Mesenchymal stem cell (in vitro differentiated cells and primary cell): ENCODE measurements around the gene ANXA5.
A peak's percentile ranks its signal among the peaks of the same experiment; 100 is the strongest.

Source experiments
- DNase-seq: peaks from one replicate; pipeline ENCODE4 v3.0.0-alpha.2; 2013
- H2AFZ ChIP-seq: one replicate; pipeline ENCODE4 v1.6.1; 2013; ENCODE audit warnings: low read depth, mild to moderate bottlenecking, control low read depth, inconsistent platforms, low read length, moderate library complexity
- H2AK5ac ChIP-seq: 2 replicates; pipeline ENCODE4 v1.6.1; 2013; ENCODE audit warnings: low read length, moderate library complexity, mild to moderate bottlenecking, inconsistent platforms; ENCODE audit not compliant: severe bottlenecking
- H2BK120ac ChIP-seq: one replicate; pipeline ENCODE4 v1.6.1; 2013; ENCODE audit warnings: low read depth, mild to moderate bottlenecking, inconsistent platforms, low read length, moderate library complexity
- H2BK12ac ChIP-seq, 2 experiments: one replicate each; pipeline ENCODE4 v1.6.1; 2013; ENCODE audit warnings: inconsistent platforms in 2 of 2, low read length in 2 of 2, mild to moderate bottlenecking in 2 of 2, moderate library complexity in 2 of 2, control low read depth in 1 of 2
- H2BK15ac ChIP-seq: one replicate; pipeline ENCODE4 v1.6.1; 2013; ENCODE audit warnings: mild to moderate bottlenecking, low read depth, inconsistent platforms; ENCODE audit not compliant: poor library complexity, severe bottlenecking
- H2BK5ac ChIP-seq: 2 replicates; pipeline ENCODE4 v1.6.1; 2013; ENCODE audit warnings: low read depth, mild to moderate bottlenecking, low read length, control low read depth, inconsistent platforms; ENCODE audit not compliant: poor library complexity, severe bottlenecking
- H3K14ac ChIP-seq, 2 experiments: one replicate each; pipeline ENCODE4 v1.6.1; 2013; ENCODE audit warnings: inconsistent platforms in 2 of 2, low read length in 2 of 2, control low read depth in 1 of 2, mild to moderate bottlenecking in 1 of 2, moderate library complexity in 1 of 2
- H3K18ac ChIP-seq, 2 experiments: one replicate each; pipeline ENCODE4 v1.6.1; 2013; ENCODE audit warnings: inconsistent platforms in 2 of 2, low read length in 2 of 2, control low read depth in 1 of 2, low read depth in 1 of 2, mild to moderate bottlenecking in 1 of 2
- H3K23ac ChIP-seq, 2 experiments: one replicate each; pipeline ENCODE4 v1.6.1; 2013; ENCODE audit warnings: inconsistent platforms in 2 of 2, low read length in 2 of 2, mild to moderate bottlenecking in 2 of 2, moderate library complexity in 2 of 2, control low read depth in 1 of 2
- H3K27ac ChIP-seq: 2 replicates; pipeline ENCODE4 v1.5.1; 2013; ENCODE audit warnings: mild to moderate bottlenecking, moderate library complexity, low read length, control low read depth, inconsistent platforms; ENCODE audit not compliant: poor library complexity, severe bottlenecking
- H3K27me3 ChIP-seq, 2 experiments: 2 replicates each; pipeline versions ENCODE4 v1.6.1 to v1.7.0; 2013; ENCODE audit warnings: low read length in 2 of 2, mild to moderate bottlenecking in 2 of 2, moderate library complexity in 2 of 2, control low read depth in 1 of 2, inconsistent platforms in 1 of 2; ENCODE audit not compliant: control insufficient read depth in 1 of 2, insufficient read depth in 1 of 2
- H3K36me3 ChIP-seq, 2 experiments: 2 replicates each; pipeline versions ENCODE4 v1.6.1 to v1.7.0; 2013; ENCODE audit warnings: low read length in 2 of 2, control low read depth in 1 of 2, inconsistent platforms in 1 of 2, low read depth in 1 of 2, mild to moderate bottlenecking in 1 of 2; ENCODE audit not compliant: insufficient read depth in 2 of 2, control insufficient read depth in 1 of 2
- H3K4ac ChIP-seq, 2 experiments: one replicate each; pipeline ENCODE4 v1.6.1; 2013; ENCODE audit warnings: inconsistent platforms in 2 of 2, low read length in 2 of 2, mild to moderate bottlenecking in 2 of 2, moderate library complexity in 2 of 2, control low read depth in 1 of 2, low read depth in 1 of 2
- H3K4me1 ChIP-seq: 2 replicates; pipeline ENCODE4 v1.6.1; 2013; ENCODE audit warnings: low read depth, low read length, control low read depth; ENCODE audit not compliant: control insufficient read depth, insufficient read depth
- H3K4me2 ChIP-seq: 2 replicates; pipeline ENCODE4 v1.6.1; 2013; ENCODE audit warnings: low read length, mild to moderate bottlenecking, inconsistent platforms; ENCODE audit not compliant: poor library complexity, severe bottlenecking
- H3K4me3 ChIP-seq, 2 experiments: 2 replicates each; pipeline versions ENCODE4 v1.5.1 to v1.7.0; 2013; ENCODE audit warnings: low read length in 2 of 2, mild to moderate bottlenecking in 2 of 2, control low read depth in 1 of 2, low read depth in 1 of 2; ENCODE audit not compliant: insufficient read depth in 1 of 2
- H3K79me1 ChIP-seq: replicated peaks from 2 replicates; pipeline ENCODE4 v1.6.1; 2013; ENCODE audit warnings: mild to moderate bottlenecking, control low read depth, low read length, inconsistent platforms; ENCODE audit not compliant: poor library complexity, severe bottlenecking
- H3K9ac ChIP-seq: 2 replicates; pipeline ENCODE4 v1.7.0; 2013; ENCODE audit warnings: mild to moderate bottlenecking, low read length, moderate library complexity
- H3K9me3 ChIP-seq: 2 replicates; pipeline ENCODE4 v1.7.0; 2013; ENCODE audit warnings: mild to moderate bottlenecking, low read length; ENCODE audit not compliant: control insufficient read depth
- H4K8ac ChIP-seq: one replicate; pipeline ENCODE4 v1.6.1; 2013; ENCODE audit warnings: inconsistent platforms, mild to moderate bottlenecking, low read length, moderate library complexity
- H4K91ac ChIP-seq: one replicate; pipeline ENCODE4 v1.6.1; 2013; ENCODE audit warnings: mild to moderate bottlenecking, low read length, inconsistent platforms
- WGBS: methylation state at CpG from one replicate; pipeline ENCODE4 v1.1.7; 2013; ENCODE audit warnings: mixed read lengths; 5-methylcytosine and 5-hydroxymethylcytosine counted together

Gene ANXA5

DNA sequence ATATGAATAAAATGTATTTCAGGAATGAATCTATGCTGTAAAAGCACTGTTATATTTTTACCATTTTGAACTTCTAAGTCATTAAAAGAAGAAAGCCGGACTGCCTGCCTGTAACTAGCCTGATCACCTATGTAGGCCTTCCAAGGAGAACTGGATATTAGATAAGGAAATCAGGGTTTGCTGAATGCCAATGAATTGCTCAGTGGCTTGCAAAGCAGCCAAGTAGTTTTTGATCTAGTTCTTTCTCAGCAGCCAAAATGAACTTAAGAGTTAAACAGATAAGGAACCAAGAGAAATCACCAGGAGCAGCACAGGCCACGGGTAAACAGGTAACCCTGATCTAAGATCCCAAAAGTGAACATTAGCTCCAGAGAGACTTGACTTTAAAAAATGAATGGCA, 3.3 kb downstream of the ANXA5 start:
- Histone ChIP-seq H3K79me1 (peaks cover 4% of the 10 kb centered on the region), H3K23ac (no peak overlapping the region), H3K27ac (peak overlapping the region; percentile 60), H3K36me3 (peaks cover 0 to 45% of the 10 kb centered on the region in 2 experiments), H2BK120ac (no peak overlapping the region), H3K4me1 (peaks cover 12% of the 10 kb centered on the region), H3K27me3 (no peaks in the 10 kb centered on the region), H3K4me3 (peak overlapping the region in 1 of 2 experiments; percentile 74), H2AK5ac (no peak overlapping the region), H2BK12ac (no peak overlapping the region), H3K9ac (peak overlapping the region; percentile 88), H2BK5ac (no peak overlapping the region), H4K91ac (no peak overlapping the region), H3K4me2 (peak overlapping the region; percentile 53), H3K9me3 (no peaks in the 10 kb centered on the region), H3K18ac (no peak overlapping the region), H3K14ac (no peak overlapping the region), H2BK15ac (no peak overlapping the region), H2AFZ (no peak overlapping the region), H3K4ac (no peak overlapping the region), H4K8ac (no peak overlapping the region)
- no peak for DNase-seq
- WGBS = 72% methylated on average over 2 of the region's 2 CpGs

GRCh38 chr4:121692261-121692660, 4.5 kb downstream of the ANXA5 start:
- peaks cover 11% of the 10 kb centered on the region for H3K4me1 ChIP-seq
- no peaks in the 10 kb centered on the region for H3K9me3 ChIP-seq
- peak overlapping the region in 1 of 2 experiments; percentile 74 for H3K4me3 ChIP-seq

DNA sequence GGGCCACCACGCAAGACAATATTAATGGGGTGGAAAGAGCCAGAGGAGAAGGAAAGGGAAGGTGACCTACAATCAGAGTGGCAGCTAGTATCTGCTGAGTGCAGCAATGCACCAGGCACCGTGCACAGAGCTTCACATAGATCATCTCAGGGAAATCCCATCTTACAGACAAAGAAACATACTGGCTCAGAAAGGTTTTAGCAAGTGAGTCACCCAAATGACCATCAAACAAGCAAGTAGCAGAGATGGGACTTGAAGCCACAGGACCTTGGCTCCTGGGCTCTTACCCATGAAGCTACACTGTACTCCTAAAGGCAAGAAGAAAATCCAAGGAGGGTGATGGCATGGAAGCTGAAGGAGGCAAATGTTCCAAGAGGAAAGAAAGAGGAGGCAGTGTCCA, 6.8 kb downstream of the ANXA5 start:
- Histone ChIP-seq H2BK120ac (peak overlapping the region; percentile 80), H3K79me1 (peaks cover 3% of the 10 kb centered on the region), H3K9me3 (no peaks in the 10 kb centered on the region), H3K27me3 (no peaks in the 10 kb centered on the region), H3K23ac (peak overlapping the region in 1 of 2 experiments; percentile 34), H3K18ac (peak overlapping the region; percentile 52 to 86), H3K4me2 (peak overlapping the region; percentile 23), H3K4ac (peak overlapping the region; percentile 46 to 55), H3K14ac (no peak overlapping the region), H4K91ac (peak overlapping the region; percentile 40), H2BK5ac (peak overlapping the region; percentile 85), H3K4me1 (peaks cover 15% of the 10 kb centered on the region), H3K36me3 (peaks cover 7 to 71% of the 10 kb centered on the region in 2 experiments), H3K4me3 (peak overlapping the region in 1 of 2 experiments; percentile 59), H3K27ac (peak overlapping the region; percentile 98), H4K8ac (peak overlapping the region; percentile 71), H2AFZ (no peak overlapping the region), H2AK5ac (peak overlapping the region; percentile 92), H2BK15ac (no peak overlapping the region), H2BK12ac (peak overlapping the region; percentile 34 to 97), H3K9ac (peak overlapping the region; percentile 88)
- 33% methylated on average over 2 of the region's 2 CpGs for WGBS
- peak; percentile 93 for DNase-seq

More at GRCh38 chr4:121692261-121692660, 4.5 kb downstream of the ANXA5 start:
- no peak for DNase-seq
- Histone ChIP-seq H2BK15ac (no peak overlapping the region), H3K14ac (no peak overlapping the region), H3K27ac (peak overlapping the region; percentile 98), H2BK120ac (no peak overlapping the region), H3K36me3 (peaks cover 0 to 55% of the 10 kb centered on the region in 2 experiments), H3K79me1 (no peaks in the 10 kb centered on the region), H2AK5ac (no peak overlapping the region), H4K91ac (no peak overlapping the region), H2BK5ac (no peak overlapping the region), H3K23ac (no peak overlapping the region), H4K8ac (no peak overlapping the region), H2BK12ac (no peak overlapping the region), H3K4me2 (peak overlapping the region; percentile 49), H2AFZ (no peak overlapping the region), H3K18ac (no peak overlapping the region), H3K27me3 (no peaks in the 10 kb centered on the region), H3K4ac (no peak overlapping the region), H3K9ac (peak overlapping the region; percentile 88)

GRCh38 chr4:121688701-121689100, 8.1 kb downstream of the ANXA5 start:
- Histone ChIP-seq H2AK5ac (peak overlapping the region; percentile 14), H3K9ac (peak overlapping the region; percentile 88), H3K4me2 (no peak overlapping the region), H3K27me3 (no peaks in the 10 kb centered on the region), H3K9me3 (no peaks in the 10 kb centered on the region), H4K8ac (no peak overlapping the region), H2BK12ac (no peak overlapping the region), H2AFZ (no peak overlapping the region), H3K27ac (peak overlapping the region; percentile 20), H3K4me1 (peaks cover 15% of the 10 kb centered on the region), H2BK120ac (no peak overlapping the region), H3K18ac (peak overlapping the region in 1 of 2 experiments; percentile 77), H4K91ac (no peak overlapping the region), H3K79me1 (peaks cover 3% of the 10 kb centered on the region), H2BK5ac (no peak overlapping the region), H3K14ac (no peak overlapping the region), H3K4ac (peak overlapping the region in 1 of 2 experiments; percentile 24), H3K23ac (peak overlapping the region; percentile 37 to 67), H3K4me3 (peak overlapping the region in 1 of 2 experiments; percentile 44), H2BK15ac (no peak overlapping the region), H3K36me3 (peaks cover 10 to 76% of the 10 kb centered on the region in 2 experiments)
- no peak for DNase-seq
- 100% methylated on average over 2 of the region's 2 CpGs for WGBS
